Neutrophil (primary cell): Measurements from ENCODE around the gene EPS8.

Source experiments
- H3K27ac ChIP-seq: fragments of 200-600 bp; sonication (generic); 2 replicates; pipeline ENCODE4 v1.5.1; 2016; ENCODE audit warnings: mild to moderate bottlenecking, moderate library complexity
- H3K27me3 ChIP-seq: fragments of 200-600 bp; sonication (generic); 2 replicates; pipeline ENCODE4 v1.6.0; 2016; ENCODE audit warnings: mild to moderate bottlenecking
- H3K36me3 ChIP-seq: fragments of 200-600 bp; sonication (generic); 2 replicates; pipeline ENCODE4 v1.5.1; 2017
- H3K4me1 ChIP-seq, 2 experiments: fragments of 200-600 bp in 1 of 2; sonication (generic) in 1 of 2; 1 replicate in 1 of 2; 2 replicates in 1 of 2; pipeline versions ENCODE4 v1.5.1 to v1.6.1; 2013 to 2016; ENCODE audit warnings: low read depth in 1 of 2, low read length in 1 of 2, mild to moderate bottlenecking in 1 of 2, moderate library complexity in 1 of 2; ENCODE audit not compliant: control insufficient read depth in 1 of 2, insufficient read depth in 1 of 2
- H3K4me3 ChIP-seq, 2 experiments: fragments of 200-600 bp in 1 of 2; sonication (generic) in 1 of 2; 1 replicate in 1 of 2; 2 replicates in 1 of 2; pipeline ENCODE4 v1.5.1; 2013 to 2016; ENCODE audit warnings: low read depth in 1 of 2, low read length in 1 of 2, mild to moderate bottlenecking in 1 of 2, moderate library complexity in 1 of 2
- H3K9me3 ChIP-seq: fragments of 200-600 bp; sonication (generic); 2 replicates; pipeline ENCODE4 v1.5.1; 2016
- TF ChIP-seq, protein P1 (sequence below): fragments of 200-600 bp; sonication (generic); IDR thresholded peaks from 2 replicates; pipeline ENCODE4 v1.5.1; 2016; ENCODE audit warnings: antibody characterized with exemption

Gene EPS8

DNA sequence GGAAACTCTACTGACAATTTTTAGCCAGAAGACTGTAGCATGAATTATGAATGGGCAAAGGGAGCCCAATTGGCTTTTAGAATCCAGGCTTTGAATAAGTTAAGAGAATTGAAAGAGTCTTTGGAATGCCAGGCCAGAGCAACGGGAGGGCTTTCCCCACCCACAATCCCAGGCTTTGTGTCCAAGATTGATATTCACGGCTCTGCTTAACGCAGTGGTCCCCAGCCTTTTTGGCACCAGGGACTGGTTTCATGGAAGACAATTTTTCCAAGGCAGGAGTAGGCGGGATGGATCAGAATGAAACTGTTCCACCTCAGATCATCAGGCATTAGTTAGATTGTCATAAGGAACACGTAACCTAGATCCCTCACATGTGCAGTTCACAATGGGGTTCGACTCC, 79.6 kb downstream of the EPS8 start:
- TF ChIP-seq, protein P1, sequence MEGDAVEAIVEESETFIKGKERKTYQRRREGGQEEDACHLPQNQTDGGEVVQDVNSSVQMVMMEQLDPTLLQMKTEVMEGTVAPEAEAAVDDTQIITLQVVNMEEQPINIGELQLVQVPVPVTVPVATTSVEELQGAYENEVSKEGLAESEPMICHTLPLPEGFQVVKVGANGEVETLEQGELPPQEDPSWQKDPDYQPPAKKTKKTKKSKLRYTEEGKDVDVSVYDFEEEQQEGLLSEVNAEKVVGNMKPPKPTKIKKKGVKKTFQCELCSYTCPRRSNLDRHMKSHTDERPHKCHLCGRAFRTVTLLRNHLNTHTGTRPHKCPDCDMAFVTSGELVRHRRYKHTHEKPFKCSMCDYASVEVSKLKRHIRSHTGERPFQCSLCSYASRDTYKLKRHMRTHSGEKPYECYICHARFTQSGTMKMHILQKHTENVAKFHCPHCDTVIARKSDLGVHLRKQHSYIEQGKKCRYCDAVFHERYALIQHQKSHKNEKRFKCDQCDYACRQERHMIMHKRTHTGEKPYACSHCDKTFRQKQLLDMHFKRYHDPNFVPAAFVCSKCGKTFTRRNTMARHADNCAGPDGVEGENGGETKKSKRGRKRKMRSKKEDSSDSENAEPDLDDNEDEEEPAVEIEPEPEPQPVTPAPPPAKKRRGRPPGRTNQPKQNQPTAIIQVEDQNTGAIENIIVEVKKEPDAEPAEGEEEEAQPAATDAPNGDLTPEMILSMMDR: no peak
- H3K27me3 ChIP-seq: no peaks in the 10 kb centered on the region
- no peaks in the 10 kb centered on the region for H3K36me3 ChIP-seq
- H3K4me3 ChIP-seq: no peak overlapping the region
- H3K27ac ChIP-seq: no peak overlapping the region
- no peaks in the 10 kb centered on the region for H3K4me1 ChIP-seq
- no peaks in the 10 kb centered on the region for H3K9me3 ChIP-seq

DNA sequence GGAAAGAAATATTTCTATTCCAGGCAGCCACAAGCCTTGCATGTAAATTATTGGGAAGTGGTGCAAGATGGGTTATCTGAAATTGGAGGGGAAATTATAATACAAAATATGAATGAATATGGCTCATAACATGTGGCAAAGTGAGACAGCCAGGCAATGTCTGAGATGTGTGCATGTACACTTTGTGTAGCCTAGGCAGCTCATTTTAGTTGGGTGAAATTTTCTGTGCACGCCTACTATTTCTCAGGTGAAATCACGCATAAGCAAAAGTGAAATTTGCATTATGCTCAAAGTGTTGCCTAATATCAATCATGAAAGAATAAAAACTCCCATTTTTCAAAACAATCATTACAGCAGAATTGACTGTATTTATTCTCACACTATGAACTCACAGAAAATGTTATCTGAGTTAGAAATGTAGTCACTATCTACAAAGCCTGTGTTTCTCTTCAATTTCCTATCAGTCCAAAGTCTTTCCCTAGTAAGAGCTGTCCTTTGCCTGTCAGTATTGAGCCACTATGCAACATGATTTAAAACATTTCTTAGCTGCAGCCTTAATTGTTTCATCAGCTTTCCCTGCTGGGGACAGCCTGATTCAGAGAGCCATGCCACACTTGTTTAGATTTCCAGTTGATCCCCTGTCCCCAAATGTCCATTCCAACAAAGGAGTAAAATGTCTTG, 80.7 kb downstream of the EPS8 start:
- Histone ChIP-seq H3K4me1 (no peaks in the 10 kb centered on the region), H3K4me3 (no peak overlapping the region), H3K9me3 (no peaks in the 10 kb centered on the region), H3K36me3 (no peaks in the 10 kb centered on the region), H3K27me3 (no peaks in the 10 kb centered on the region), H3K27ac (no peak overlapping the region)
- TF ChIP-seq, protein P1: no peak

DNA sequence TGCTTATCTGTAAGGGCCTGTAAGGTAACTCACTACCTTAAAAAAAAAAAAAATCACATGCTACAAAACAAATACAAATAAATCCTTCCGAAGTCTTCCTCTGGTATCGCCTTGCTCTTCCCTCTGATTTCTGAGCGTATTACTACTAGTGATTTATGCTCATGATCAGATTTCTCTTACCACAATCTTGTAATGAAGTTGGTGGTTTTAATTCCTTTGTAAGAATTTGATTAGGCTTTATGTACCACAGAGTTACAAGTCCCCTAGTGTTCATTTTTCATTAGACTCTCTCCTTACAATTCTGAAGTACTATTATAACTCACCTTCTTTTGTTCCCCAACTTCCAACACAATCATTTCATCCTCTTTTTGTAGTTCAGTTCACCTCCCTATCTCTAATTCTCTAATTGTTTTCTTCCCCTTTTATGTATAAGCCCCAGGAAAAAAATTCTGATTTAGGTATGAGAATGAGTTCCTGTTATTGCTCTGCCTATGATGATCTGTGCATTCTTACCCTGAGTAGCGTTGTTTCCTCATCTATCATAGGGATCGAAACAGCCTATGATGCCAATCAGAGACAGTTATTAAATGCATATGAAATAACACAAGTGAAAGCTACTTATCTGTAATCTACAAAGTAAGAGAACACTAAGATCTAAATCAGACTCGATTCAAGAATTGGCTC, 81.5 kb downstream of the EPS8 start:
- no peaks in the 10 kb centered on the region for H3K27me3 ChIP-seq
- H3K4me3 ChIP-seq: no peak overlapping the region
- TF ChIP-seq, protein P1: no peak
- no peak overlapping the region for H3K27ac ChIP-seq
- no peaks in the 10 kb centered on the region for H3K36me3 ChIP-seq
- no peaks in the 10 kb centered on the region for H3K4me1 ChIP-seq
- H3K9me3 ChIP-seq: no peaks in the 10 kb centered on the region

DNA sequence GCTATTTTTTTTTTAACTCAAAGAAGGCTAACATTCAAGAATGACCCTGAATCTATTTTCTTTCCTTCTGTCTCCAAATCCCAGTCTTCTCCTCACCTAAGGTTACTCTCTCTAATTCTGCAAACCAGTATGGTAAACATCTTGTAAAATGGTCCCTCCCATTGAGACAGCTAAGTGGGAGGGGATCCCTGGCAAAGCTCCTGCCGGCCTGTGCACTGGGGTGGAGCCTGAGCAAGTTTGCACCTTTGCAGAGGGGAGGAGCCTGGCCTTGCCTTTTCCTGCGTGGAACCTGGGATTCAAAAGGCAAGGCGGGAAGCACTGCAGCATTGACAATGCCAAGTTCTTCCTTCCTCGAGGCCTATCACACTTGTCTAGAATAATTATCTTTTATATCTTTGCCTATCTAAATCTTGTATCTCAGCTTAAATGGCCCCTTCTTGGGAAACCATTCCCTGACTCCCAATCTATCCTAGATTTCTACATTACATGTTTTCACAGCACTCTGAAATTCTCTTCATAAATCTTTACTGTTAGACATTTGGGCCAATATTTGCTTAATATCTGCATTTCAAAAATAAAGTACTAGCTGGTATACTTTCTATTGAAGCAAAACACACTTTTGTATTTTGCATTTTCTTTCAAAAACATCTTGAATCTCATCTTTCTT, 83.0 kb downstream of the EPS8 start:
- no peaks in the 10 kb centered on the region for H3K9me3 ChIP-seq
- no peaks in the 10 kb centered on the region for H3K36me3 ChIP-seq
- H3K4me1 ChIP-seq: no peaks in the 10 kb centered on the region
- H3K27ac ChIP-seq: no peak overlapping the region
- no peaks in the 10 kb centered on the region for H3K27me3 ChIP-seq
- no peak overlapping the region for H3K4me3 ChIP-seq
- TF ChIP-seq, protein P1: no peak

DNA sequence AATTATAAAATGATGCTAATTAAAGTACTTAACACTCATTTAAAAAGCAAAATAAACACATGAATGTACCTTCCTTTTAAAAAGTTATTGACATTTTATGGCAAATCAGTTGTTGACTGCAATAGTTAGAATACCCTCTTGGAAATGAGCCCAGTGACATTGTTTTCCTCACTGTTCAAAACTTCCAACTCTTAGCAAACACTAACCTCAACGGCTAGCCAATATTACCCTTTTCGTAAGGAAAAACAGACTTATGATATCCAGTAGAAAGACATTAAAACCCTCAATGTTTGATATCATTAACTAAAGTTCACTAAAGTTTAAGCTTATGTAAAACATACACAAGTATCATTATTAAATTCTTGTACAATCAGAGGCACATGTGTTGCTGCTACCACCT, 83.6 kb downstream of the EPS8 start:
- Histone ChIP-seq H3K4me1 (no peaks in the 10 kb centered on the region), H3K36me3 (no peaks in the 10 kb centered on the region), H3K27me3 (no peaks in the 10 kb centered on the region), H3K9me3 (no peaks in the 10 kb centered on the region), H3K27ac (no peak overlapping the region), H3K4me3 (no peak overlapping the region)
- TF ChIP-seq, protein P1: no peak
